ENCODE measurements around the gene CNBP. TPM values are rescaled to one million over a fixed set of nuclear protein-coding genes. Genes with fewer than 3 reads are reported as not detected.
"Not testable (repeated sequence)": the region's sequence is repeated elsewhere in the genome, so short reads cannot be mapped to it uniquely, and the experiment has no call there.

Gene CNBP
- total and polyA plus RNA-seq, 5 experiments from 2014 or later: 403 to 960 (median 843) TPM

GRCh38 chr3:129207479-129207878 lies 23.8 kb upstream of the CNBP start:
- POLR2A ChIA-PET: interaction anchor here (0.6 kb wide), 1 partner anchor 140 kb away, joined by 3 read pairs; no protein-coding TSS in a partner anchor
- Mint-ChIP-seq H3K27me3 (peaks cover 0 to 2% (median 0%) of the 10 kb centered on the region in 5 donors), H3K27ac (no peak overlapping the region), H3K9me3 (no peaks in the 10 kb centered on the region), H3K36me3 (no peaks in the 10 kb centered on the region), H3K4me1 (peaks cover 0 to 3% (median 0%) of the 10 kb centered on the region in 4 donors), H3K4me3 (no peak overlapping the region)
- no peak for DNase-seq
- no peak for ATAC-seq

- no peak for DNase-seq
- Mint-ChIP-seq H3K4me3 (no peak overlapping the region), H3K27me3 (peaks cover 0 to 1% (median 0%) of the 10 kb centered on the region in 5 donors), H3K4me1 (peaks cover 0 to 3% (median 0%) of the 10 kb centered on the region in 4 donors), H3K27ac (peak overlapping the region in 1 of 10 donors; percentile 66), H3K9me3 (no peaks in the 10 kb centered on the region), H3K36me3 (no peaks in the 10 kb centered on the region)
- POLR2A ChIA-PET: no interaction called here
- ATAC-seq: no peak
These were observed 21.6 kb upstream of the CNBP start for GRCh38 chr3:129205109-129205832.

GRCh38 chr3:129204473-129204872 lies 20.8 kb upstream of the CNBP start:
- H3K27me3 Mint-ChIP-seq: no peaks in the 10 kb centered on the region
- H3K9me3 Mint-ChIP-seq: no peaks in the 10 kb centered on the region
- H3K4me3 Mint-ChIP-seq: no peak overlapping the region
- ATAC-seq (no peak), DNase-seq (no peak)
- H3K27ac Mint-ChIP-seq: no peak overlapping the region
- no peaks in the 10 kb centered on the region for H3K4me1 Mint-ChIP-seq
- H3K36me3 Mint-ChIP-seq: no peaks in the 10 kb centered on the region
- POLR2A ChIA-PET: no interaction called here

- H3K36me3 Mint-ChIP-seq: no peaks in the 10 kb centered on the region
- no peak overlapping the region for H3K4me3 Mint-ChIP-seq
- H3K9me3 Mint-ChIP-seq: no peaks in the 10 kb centered on the region
- DNase-seq (no peak), ATAC-seq (no peak)
- H3K4me1 Mint-ChIP-seq: peaks cover 0 to 14% (median 0%) of the 10 kb centered on the region in 4 donors
- no peak overlapping the region for H3K27ac Mint-ChIP-seq
- no peaks in the 10 kb centered on the region for H3K27me3 Mint-ChIP-seq
- POLR2A ChIA-PET: no interaction called here
These were observed 15.7 kb upstream of the CNBP start for GRCh38 chr3:129199366-129199765.

GRCh38 chr3:129197321-129197720 lies 13.6 kb upstream of the CNBP start:
- ATAC-seq (no peak), DNase-seq (no peak)
- H3K9me3 Mint-ChIP-seq: no peaks in the 10 kb centered on the region
- H3K4me1 Mint-ChIP-seq: peaks cover 0 to 14% (median 0%) of the 10 kb centered on the region in 4 donors
- H3K27ac Mint-ChIP-seq: peak overlapping the region in 1 of 10 donors; percentile 7
- no peak overlapping the region for H3K4me3 Mint-ChIP-seq
- H3K36me3 Mint-ChIP-seq: no peaks in the 10 kb centered on the region
- POLR2A ChIA-PET: no interaction called here
- no peaks in the 10 kb centered on the region for H3K27me3 Mint-ChIP-seq

GRCh38 chr3:129196601-129197000 lies 12.9 kb upstream of the CNBP start:
- POLR2A ChIA-PET: interaction anchor here (1.2 kb wide), 1 partner anchor 14 kb away, joined by 3 read pairs; no protein-coding TSS in a partner anchor

GRCh38 chr3:129195731-129196256 lies 12.1 kb upstream of the CNBP start:
- Mint-ChIP-seq H3K27ac (no peak overlapping the region), H3K4me3 (no peak overlapping the region), H3K36me3 (no peaks in the 10 kb centered on the region), H3K9me3 (no peaks in the 10 kb centered on the region), H3K27me3 (no peaks in the 10 kb centered on the region), H3K4me1 (peaks cover 0 to 14% (median 0%) of the 10 kb centered on the region in 4 donors)
- POLR2A ChIA-PET: interaction anchor here (1.2 kb wide), 1 partner anchor 14 kb away, joined by 3 read pairs; no protein-coding TSS in a partner anchor
- DNase-seq: no peak
- ATAC-seq: no peak

More at GRCh38 chr3:129196601-129197000, 12.9 kb upstream of the CNBP start:
- H3K4me1 Mint-ChIP-seq: peaks cover 0 to 14% (median 0%) of the 10 kb centered on the region in 4 donors
- ATAC-seq (no peak), DNase-seq (no peak)
- no peaks in the 10 kb centered on the region for H3K36me3 Mint-ChIP-seq
- H3K4me3 Mint-ChIP-seq: no peak overlapping the region
- peak overlapping the region in 1 of 10 donors; percentile 19 for H3K27ac Mint-ChIP-seq
- H3K9me3 Mint-ChIP-seq: no peaks in the 10 kb centered on the region
- no peaks in the 10 kb centered on the region for H3K27me3 Mint-ChIP-seq

GRCh38 chr3:129189793-129190192 lies 6.1 kb upstream of the CNBP start:
- H3K27ac Mint-ChIP-seq, ATAC-seq, H3K36me3 Mint-ChIP-seq, H3K4me3 Mint-ChIP-seq, H3K27me3 Mint-ChIP-seq, H3K4me1 Mint-ChIP-seq, DNase-seq, H3K9me3 Mint-ChIP-seq: not testable (repeated sequence)
- POLR2A ChIA-PET: interaction anchor here (0.8 kb wide), 1 partner anchor 8 kb away, joined by 3 read pairs; no protein-coding TSS in a partner anchor

GRCh38 chr3:129187857-129188256 lies 4.2 kb upstream of the CNBP start:
- no peak for ATAC-seq
- POLR2A ChIA-PET: no interaction called here
- H3K36me3 Mint-ChIP-seq: no peaks in the 10 kb centered on the region
- peak overlapping the region in 2 of 10 donors; percentile 29 to 49 for H3K27ac Mint-ChIP-seq
- H3K27me3 Mint-ChIP-seq: no peaks in the 10 kb centered on the region
- no peaks in the 10 kb centered on the region for H3K9me3 Mint-ChIP-seq
- no peak for DNase-seq
- no peak overlapping the region for H3K4me3 Mint-ChIP-seq
- peaks cover 2 to 12% (median 9%) of the 10 kb centered on the region in 4 donors for H3K4me1 Mint-ChIP-seq

- no peak for ATAC-seq
- Mint-ChIP-seq H3K4me3 (peak overlapping the region in 2 of 10 donors; percentile 31 to 50), H3K27ac (peak overlapping the region in 3 of 10 donors; percentile 9 to 81 (median 33))
These were observed 2.1 kb upstream of the CNBP start for GRCh38 chr3:129185783-129186182.

GRCh38 chr3:129184784-129185542 lies 1.3 kb upstream of the CNBP start:
- Mint-ChIP-seq H3K4me3 (peak overlapping the region; percentile 33 to 99 (median 96)), H3K4me1 (peaks cover 13 to 38% (median 28%) of the 10 kb centered on the region in 4 donors), H3K36me3 (peaks cover 5 to 25% (median 7%) of the 10 kb centered on the region in 3 donors), H3K27ac (peak overlapping the region; percentile 19 to 100 (median 98))
- H3K27me3 Mint-ChIP-seq, DNase-seq, H3K9me3 Mint-ChIP-seq, ATAC-seq: not testable (repeated sequence)
- POLR2A ChIA-PET: interaction anchor here (1.1 to 2.9 kb wide), 8 partner anchors 30 to 215 kb away, joined by 3 to 16 read pairs (median 6); partner anchors contain the start of genes COPG1 and RAB43

More at GRCh38 chr3:129185783-129186182, 2.1 kb upstream of the CNBP start:
- POLR2A ChIA-PET: interaction anchor here (0.6 to 1.7 kb wide), 8 partner anchors 54 to 214 kb away, joined by 3 to 10 read pairs (median 3); partner anchors contain the start of genes COPG1 and RAB43
- Mint-ChIP-seq H3K36me3 (peaks cover 4 to 18% (median 7%) of the 10 kb centered on the region in 3 donors), H3K9me3 (no peaks in the 10 kb centered on the region), H3K27me3 (no peaks in the 10 kb centered on the region), H3K4me1 (peaks cover 7 to 30% (median 21%) of the 10 kb centered on the region in 4 donors)
- DNase-seq: no peak

- Mint-ChIP-seq H3K4me1 (peaks cover 13 to 44% (median 31%) of the 10 kb centered on the region in 4 donors), H3K27ac (peak overlapping the region; percentile 92 to 100 (median 98)), H3K36me3 (peaks cover 7 to 30% (median 7%) of the 10 kb centered on the region in 3 donors), H3K27me3 (no peaks in the 10 kb centered on the region), H3K9me3 (no peaks in the 10 kb centered on the region), H3K4me3 (peak overlapping the region; percentile 91 to 99 (median 96))
- DNase-seq (no peak), ATAC-seq (peak; percentile 11 to 13)
- POLR2A ChIA-PET: interaction anchor here (1.2 to 4.9 kb wide), 13 partner anchors 10 to 214 kb away, joined by 3 to 93 read pairs (median 7); partner anchors contain the start of genes COPG1 and RAB43
These were observed 631 bp upstream of the CNBP start for GRCh38 chr3:129184396-129184657.

Measured in naive thymus-derived CD8-positive, alpha-beta T cell (primary cell).